Superior temporal gyrus (tissue), 1 donor: Measurements from ENCODE around the gene CCDC149.

Experiments used
- DNase-seq: peaks from one replicate; pipeline ENCODE4 v3.0.0-alpha.2; 2016; ENCODE audit errors: extremely low spot score

The CCDC149 gene

DNA sequence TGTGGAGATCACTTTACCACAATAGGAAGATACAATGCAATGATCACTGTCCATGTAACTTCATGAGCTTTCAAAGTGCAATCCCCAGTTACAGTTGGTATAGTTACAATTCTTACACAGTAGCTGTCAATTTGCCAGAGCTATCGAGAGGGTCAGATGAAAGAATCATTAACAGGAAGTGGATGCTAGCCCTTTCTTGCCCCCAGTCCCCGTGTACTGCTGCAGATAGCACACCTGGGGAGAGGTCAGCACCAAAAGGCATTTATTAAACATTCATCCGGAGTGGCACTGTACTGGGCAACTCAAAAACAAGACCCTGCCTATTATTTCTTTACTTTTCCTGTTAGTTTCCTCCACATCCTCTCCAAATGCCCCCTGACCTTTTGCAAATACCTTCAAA lies 69.7 kb downstream of the CCDC149 start:
- DNase-seq = no peak

DNA sequence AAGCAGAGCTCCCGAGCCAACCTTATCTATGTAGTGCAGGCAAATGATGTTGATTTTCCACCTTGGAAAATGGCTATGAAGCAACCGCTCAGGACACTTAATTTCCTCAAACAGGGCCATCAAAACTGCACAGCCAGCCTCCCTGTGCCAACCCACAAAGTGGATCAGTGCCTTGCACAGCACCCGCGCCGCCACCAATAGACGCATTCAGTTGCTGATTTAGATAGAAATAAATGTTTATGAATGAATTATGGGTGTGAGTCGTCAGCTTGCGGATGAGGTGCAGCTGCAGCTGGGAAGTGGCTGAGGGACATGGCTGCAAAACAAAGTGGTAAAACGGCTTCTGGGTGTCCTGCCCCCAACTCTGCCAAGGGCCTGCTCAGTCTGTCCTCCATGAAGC lies 70.5 kb downstream of the CCDC149 start:
- DNase-seq = no peak

DNA sequence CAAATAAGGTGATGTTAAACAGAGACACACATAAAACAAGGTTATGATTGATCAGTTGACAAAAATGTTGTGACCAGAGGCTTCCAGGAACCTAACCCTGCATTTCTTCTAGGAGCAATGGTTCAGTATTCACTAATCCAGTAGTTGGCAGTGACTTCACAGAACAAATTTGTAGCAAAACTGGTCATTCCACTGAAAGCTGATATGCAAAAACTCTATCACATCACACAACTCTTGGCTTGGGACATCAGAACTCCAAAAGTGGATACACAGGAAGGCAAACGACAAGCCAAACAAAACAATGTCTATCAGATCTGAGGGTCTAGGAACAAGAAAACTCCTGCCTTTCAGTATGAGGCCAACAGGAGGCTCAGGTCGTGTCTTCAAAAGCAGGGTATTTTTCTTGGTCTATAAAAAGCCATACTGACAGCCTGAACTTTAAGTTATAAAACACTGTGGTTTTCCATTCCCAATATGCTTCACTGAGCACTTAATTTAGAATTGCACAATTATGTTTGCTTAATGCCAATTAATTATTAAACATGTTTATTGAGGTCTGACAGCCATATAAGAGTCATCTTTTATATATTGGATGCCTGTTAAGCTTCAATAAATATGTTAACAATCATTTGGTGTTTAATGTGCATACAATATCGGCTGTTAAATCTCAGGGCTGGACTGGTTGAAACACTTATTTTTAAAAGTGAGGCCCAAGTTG lies 71.9 kb downstream of the CCDC149 start:
- no peak for DNase-seq

DNA sequence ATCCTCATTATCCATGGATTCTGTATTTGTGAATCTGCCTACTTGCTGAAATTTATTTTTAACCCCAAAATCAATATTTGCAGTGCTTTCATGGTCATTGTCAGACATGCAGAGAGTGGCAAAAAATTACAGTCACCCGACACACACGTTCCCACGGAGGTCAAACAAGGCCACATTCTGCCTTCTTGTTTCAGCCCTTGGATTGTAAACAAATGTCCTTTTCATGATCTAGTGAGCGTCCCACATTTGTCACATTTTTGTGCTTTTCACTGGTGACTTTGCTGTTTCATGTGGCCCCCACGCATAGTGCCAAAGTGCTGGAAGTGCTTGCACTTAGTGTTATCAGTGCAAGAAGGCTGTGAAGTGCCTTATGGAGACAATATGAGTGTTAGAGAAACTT lies 72.5 kb downstream of the CCDC149 start:
- peak; percentile 48 for DNase-seq

DNA sequence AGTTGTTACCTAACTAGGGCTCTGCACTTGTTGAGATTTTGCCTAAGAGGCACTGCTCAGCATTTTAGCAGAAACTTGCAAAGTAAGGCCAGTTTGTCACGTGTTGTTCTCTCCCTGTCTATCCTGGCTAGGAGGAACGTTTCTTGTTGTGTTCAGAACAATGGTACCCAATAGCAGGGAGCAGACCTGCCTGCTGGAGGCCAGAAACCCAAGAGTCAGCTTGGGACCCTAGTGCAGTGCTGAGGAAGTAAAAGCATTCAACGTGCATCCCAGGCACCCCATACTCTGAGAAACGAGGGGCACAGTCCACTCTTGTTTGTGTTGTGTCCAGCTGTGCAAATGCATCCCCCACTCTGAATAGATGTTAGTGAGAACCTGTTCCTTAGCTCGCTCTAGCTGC lies 75.1 kb downstream of the CCDC149 start:
- DNase-seq = no peak

DNA sequence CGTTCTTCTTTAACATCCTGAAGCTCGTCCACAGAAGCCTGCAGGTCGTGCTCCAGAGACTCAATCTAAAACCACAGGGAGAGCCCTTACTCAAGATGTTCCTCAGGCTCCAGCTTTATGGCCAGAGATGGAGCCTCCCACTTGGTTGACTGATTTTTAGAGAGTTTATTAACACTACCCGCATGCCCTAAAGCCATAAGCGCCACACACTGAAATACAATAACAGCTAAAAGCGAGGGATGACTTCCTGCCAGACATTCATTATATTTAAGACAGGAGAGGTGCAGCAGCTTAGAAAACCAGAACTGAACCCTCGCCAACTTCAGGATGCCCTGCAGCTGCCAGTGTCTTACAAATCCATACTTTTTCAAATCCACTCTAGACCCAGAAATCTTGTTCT lies 75.5 kb downstream of the CCDC149 start:
- no peak for DNase-seq

DNA sequence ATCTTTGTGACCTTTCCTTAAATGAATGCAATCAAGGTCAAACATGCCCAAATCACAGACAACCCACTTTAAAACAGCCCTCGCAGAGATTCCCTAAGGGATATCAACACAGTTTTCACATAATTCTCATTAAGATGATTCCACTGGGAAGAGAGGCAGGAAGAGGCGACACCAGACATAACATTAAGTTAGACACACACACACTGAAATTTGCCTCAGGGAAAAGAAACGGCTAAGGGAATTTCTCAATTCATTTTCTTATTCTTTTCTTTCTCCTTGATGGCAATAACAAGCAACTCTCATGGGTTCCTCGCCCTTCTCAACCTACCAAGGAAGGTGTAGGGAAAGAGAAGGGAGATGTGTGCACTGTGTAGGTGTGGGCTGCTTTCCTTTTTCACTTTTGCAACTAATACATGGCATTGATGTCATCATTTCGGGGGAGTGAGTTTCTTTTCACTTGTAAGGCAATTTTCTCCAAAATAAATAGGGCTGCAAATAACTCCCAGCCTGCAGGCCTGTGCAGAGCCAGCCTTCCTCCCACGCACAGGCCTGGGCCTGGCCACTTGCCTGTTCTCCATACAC lies 76.1 kb downstream of the CCDC149 start:
- no peak for DNase-seq

DNA sequence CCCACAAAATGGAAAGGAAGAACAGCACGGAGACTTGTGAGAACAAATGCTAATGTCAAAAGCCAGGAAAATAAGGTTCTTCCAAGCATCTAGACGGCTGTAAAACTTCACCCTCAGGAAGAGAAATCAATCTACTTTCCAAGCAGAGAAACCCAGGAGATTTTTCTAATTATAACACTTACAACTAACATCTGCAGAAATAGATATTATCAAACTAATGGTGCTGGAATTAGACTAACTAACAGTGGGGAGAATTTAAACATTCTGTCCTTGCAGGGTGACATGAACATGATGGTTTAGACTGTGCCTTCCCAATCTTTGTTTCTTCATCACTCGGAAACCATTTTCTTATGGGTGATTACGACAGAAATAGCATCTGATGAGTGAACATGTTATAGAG lies 77.1 kb downstream of the CCDC149 start:
- DNase-seq = no peak

DNA sequence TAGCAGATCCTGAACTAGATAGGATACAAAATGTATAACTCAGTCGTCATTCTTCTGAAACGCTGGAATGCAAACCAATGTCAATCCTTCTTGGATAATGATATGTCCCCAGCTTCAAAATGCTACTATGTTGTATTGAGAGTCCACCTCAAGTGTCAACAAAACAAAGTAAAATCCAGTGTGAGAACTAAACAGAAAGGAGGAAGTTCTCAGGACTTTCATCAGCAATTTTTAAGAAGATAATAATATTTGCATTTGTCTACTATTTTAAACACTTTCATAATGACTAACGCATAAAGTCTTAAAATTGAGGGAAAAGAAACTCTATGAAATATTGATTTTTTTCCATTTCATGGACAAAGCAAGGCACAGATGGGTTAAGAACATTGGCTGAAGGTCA lies 81.2 kb downstream of the CCDC149 start:
- no peak for DNase-seq

DNA sequence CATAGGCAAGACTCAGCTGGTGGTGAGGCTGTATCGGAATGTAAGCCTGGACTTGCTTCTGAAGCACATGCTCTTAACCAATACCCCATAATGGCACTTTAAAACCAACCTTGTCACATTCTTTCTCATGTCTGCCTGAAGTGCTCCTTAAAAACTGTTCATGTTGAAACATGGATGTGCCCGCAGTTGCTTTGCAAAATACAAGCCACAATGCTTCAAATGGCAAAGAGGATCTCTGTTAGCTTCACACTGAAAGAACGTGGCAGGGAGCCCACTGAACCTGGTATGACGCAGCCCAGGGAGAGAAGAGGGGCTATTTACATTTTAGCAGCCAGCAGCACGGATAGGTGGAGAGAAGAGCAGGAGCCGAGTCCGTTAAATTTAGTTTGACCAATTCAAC lies 88.1 kb downstream of the CCDC149 start:
- DNase-seq = no peak

DNA sequence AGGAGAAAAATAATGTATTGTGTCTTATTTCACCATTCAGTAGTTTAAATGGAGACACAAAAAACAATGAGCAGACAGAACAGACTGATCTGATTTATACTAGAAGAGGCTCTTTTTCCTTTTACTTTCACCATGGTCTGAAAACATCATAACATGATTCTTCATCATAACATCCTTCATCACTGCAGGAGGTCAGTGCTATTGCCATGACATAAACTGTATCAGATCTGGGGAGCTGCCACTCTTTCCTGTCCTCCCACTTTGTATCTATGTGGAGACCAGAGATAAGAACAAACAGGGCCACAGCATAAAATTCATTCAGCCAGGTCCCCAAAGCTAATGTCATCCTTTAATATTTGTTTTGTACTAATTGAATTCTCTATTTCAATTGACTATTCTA lies 92.3 kb downstream of the CCDC149 start:
- DNase-seq = no peak

DNA sequence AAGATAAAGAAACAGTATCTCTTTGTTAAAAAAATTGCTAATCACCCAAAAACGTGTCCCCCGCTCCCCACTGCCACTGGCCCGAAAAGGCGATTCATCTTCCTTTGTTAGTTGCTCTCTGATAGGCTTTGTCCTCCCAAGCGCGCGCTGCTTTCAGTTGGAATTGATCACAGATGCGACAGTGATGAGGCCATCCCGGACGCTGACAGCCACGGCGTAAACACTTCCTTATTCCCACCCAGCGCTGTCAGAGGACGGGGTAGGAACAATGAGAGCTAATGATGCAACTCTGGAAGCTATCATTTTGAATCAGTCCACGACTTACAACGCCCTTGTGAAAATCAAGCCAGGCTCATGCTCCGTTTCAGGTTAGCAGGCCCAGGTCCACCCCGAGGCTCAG lies 96.0 kb downstream of the CCDC149 start:
- DNase-seq = peak; percentile 82

DNA sequence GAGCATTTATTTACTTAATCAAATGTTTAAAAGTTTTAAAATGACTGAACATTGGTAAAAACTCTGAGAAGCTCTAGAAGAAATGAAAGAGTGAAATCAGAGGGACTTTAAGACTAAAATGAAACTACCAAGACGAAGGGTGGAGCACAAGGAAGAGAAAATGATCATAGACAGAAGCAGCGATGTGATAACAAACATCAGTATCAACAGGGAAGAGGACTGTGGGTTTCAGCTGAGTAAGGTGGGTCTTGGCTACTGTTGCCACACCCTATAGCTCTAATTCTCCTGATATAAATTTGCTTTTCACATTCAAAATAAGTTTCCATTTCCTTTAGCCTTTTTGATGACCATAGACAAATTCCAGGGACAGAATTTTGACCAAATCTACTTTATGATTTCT lies 99.1 kb downstream of the CCDC149 start:
- DNase-seq = no peak

DNA sequence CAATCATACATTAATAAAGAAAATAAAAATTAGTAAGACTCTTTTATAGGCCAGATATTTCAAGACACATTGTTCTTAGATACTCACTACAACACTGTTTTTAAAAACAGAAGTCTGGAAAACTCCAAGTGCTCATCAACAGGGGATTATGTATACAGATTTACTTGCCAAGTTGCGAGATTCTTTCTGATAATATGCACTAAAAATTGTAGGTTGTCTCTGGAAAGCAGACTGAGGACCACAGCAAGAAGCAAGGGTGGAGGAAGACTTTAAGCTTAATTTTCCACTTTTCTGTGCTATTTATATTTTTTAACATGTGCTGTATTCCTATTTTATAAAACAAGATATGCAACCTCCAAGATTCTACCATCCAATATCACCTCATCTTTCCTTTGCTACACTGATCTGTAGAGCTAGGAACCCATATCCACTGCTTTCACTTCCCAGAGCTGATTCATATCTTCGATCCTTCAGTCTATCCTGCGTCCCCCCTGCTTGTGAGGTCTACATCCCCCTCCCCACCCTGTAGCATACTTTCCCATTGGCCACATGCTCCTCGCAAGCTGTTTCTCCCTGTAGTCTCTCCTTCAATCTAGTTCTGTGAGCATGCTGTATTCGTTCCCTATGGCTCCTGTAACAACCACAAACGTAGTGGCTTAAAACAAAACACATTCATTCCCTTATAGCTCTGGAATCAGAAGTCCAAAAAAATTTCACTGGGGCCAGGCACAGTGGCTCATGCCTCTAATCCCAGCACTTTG lies 101.8 kb downstream of the CCDC149 start:
- DNase-seq = no peak

DNA sequence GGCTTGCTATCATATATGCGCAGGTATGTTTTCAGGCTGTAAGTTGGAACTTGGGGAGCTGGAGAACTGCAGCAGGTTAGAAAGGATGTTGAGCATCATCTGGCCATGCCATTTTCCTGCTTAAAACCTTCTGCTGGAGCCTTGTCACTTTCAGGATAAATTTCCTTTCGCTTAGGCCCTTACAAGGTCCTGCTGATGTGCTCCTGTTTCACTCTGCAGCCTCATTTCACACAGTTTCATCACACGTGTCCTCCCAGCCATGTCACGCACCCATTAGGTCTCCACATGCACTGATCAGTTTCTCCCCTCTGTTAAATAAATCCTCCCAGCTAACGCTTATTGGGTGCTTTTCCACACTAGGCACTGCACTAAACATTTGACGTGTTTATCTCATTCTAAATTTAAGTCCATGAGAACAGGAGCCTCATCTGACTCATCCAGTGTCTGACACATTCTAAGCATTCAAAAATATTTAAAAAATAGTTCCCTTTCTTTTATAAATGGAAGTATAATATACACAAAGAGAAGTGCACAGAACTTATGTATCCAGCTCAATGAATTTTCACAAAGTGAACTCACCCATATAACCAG lies 102.9 kb downstream of the CCDC149 start:
- DNase-seq = peak; percentile 51

DNA sequence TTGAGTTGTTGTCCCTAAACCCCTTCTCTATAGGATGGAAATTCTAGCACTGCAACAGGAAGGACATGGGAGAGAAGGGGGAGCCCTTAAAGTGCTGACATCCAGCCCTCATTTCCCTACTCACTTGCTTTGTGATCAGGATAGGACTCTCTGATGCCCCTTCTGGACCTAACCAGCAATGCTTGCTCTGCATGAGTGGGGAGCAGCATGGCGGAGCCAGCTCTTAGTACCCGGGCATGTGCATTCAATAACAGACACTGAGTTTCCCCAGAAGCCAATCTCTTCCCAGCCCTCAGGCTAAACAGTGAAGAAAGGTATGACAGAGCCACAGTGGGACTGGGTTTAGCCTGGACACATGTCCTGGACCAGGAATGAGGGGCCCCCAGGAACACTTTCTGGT lies 103.5 kb downstream of the CCDC149 start:
- DNase-seq = no peak

DNA sequence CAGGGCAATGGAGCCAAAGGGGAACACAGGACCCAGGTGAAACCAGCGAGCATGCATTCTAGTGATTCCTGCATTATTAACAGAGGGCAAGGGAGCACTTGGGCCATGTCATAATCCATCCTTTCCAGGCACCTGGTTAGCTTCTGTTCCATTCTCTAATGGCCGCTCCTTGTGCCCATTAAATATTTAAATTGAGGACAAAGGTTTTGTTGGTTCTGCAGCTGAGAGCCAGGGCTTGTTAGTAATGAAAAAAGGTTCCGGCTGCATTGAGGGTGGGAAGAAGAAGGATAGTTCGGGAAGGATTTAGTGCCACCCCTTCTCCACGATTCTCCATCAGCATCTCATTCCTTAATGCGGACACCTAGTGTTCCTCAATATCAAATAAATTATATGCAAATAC lies 103.9 kb downstream of the CCDC149 start:
- DNase-seq = no peak

DNA sequence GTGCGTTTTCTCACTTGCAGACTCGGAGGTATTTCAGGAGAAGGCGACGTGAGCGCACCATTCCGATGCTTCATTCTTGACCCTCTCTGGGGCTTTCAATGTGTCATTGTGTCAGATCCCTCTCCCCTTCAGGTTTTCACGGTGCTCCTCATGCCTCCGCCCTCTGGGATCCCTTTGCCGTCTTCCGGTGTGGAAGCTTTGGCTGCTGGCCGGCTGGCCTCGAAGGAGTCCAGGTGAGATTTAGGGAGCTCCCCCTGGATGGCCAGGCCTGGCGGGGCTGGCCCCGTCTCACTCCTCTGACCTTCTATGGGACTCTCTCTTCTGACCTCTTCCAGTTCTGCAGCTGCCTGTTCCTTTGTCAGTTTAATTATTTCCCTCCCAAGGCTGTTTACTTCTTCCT lies 104.6 kb downstream of the CCDC149 start:
- no peak for DNase-seq

DNA sequence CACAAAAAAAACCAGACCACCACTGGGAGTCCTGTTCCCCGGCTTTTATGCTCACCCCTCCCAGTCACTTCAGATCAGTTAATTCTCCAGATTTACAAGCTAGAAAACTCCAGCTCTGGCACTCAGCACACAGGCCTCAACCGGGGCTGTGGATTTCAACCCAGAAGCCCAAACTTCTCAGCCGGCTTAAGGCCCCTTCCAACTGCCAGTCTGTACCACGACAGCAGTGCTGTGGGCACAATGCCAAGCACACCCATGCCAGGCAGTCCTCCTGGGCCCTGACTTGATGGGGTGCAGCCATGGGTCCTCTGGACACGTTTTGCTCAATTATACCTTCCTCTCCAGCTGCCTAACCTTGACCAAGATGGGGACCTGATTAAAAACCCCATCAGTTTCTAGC lies 105.2 kb downstream of the CCDC149 start:
- no peak for DNase-seq

DNA sequence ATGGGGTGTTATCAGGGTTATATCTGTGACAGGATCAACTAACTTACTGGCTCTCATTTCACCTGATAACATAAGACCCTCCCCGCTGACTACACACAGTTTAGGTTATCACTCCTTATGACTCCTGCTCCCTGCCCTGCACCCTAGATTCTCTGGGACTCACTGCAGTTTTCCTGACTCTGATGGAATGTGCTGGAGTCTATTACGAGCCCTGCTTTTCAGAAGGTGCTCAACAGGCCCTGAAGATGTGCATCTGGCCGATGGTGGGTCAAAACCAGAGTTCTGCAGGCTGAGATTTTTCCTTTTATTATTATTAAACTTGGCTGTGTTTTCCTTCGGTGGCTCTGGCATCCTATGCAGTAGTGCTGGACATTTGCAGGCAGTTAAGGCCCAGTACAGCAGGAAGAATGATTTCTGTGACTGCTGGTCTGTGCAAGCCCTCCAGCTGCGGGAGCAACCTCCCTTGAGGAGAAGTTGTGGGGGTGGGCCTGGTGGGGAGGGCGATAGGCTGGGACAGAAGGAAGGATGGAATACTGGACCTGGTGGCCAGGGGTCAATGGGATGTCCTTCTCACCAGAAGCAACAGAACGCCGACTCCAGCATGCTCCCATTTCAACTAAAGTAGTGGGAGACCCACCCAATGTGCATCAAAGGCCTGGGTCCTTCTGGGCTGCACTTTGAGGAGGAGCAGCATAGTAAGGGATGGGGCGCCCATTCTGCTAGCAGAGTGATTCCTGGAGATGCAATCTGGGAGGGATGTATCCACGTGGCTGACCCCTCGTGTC lies 106.4 kb downstream of the CCDC149 start:
- no peak for DNase-seq

DNA sequence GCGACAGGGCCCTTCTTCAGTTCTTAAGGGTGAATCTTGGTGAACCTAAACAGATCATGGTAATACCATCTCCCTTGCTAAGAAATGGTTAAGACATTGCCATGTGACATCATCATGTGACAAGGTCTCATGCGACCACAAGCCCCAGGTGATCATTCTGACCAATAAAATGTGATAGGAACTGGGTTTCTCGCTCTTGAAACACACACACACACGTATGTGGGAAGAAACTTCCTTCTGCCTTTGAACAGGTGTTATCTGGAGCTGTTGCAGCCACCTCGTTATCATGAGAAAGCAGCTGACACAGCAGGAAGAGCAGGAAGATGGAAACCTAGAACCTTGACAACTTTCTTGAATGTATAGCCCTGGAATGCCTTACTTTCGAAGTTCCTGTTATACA lies 107.3 kb downstream of the CCDC149 start:
- DNase-seq = no peak

DNA sequence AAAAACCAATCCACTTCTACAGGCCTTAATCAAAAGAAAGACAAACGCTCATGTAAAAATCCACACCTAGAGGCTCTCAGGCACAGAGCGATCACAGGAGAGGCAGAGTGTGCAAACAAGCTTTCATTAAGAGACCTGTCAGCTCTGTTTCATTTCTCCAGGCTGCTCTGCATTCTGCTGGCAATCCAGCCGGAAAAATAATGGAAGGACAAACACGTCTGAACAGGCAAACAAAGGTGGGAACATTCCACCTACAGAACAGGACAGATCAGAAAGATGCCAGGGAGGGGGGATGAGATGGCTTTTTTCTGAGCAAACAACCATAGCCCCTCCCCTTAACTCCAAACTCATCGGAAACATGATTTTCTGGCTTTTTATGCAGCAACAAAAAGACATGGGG lies 107.8 kb downstream of the CCDC149 start:
- DNase-seq = no peak
